ENCODE measurements around the gene AWAT1.

GRCh38 chrX:70280573-70280972 is 46.1 kb downstream of the AWAT1 start:
- TF ChIP-seq, protein P1, sequence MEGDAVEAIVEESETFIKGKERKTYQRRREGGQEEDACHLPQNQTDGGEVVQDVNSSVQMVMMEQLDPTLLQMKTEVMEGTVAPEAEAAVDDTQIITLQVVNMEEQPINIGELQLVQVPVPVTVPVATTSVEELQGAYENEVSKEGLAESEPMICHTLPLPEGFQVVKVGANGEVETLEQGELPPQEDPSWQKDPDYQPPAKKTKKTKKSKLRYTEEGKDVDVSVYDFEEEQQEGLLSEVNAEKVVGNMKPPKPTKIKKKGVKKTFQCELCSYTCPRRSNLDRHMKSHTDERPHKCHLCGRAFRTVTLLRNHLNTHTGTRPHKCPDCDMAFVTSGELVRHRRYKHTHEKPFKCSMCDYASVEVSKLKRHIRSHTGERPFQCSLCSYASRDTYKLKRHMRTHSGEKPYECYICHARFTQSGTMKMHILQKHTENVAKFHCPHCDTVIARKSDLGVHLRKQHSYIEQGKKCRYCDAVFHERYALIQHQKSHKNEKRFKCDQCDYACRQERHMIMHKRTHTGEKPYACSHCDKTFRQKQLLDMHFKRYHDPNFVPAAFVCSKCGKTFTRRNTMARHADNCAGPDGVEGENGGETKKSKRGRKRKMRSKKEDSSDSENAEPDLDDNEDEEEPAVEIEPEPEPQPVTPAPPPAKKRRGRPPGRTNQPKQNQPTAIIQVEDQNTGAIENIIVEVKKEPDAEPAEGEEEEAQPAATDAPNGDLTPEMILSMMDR (IDR thresholded peaks at IDR 0.05; ENCODE audit: poor library complexity, severe bottlenecking) = no peak
- no peak for TF ChIP-seq RAD21 (conservative IDR thresholded peaks at IDR 0.05)
- no peak for TF ChIP-seq EZH2 (IDR thresholded peaks at IDR 0.05; ENCODE audit: borderline replicate concordance, insufficient read depth, low read length, poor library complexity, severe bottlenecking)
- TF ChIP-seq EP300 (conservative IDR thresholded peaks at IDR 0.05; ENCODE audit: poor library complexity, severe bottlenecking) = no peak
- no peak for TF ChIP-seq POLR2AphosphoS5 (IDR thresholded peaks at IDR 0.05)
- TF ChIP-seq, protein P2, sequence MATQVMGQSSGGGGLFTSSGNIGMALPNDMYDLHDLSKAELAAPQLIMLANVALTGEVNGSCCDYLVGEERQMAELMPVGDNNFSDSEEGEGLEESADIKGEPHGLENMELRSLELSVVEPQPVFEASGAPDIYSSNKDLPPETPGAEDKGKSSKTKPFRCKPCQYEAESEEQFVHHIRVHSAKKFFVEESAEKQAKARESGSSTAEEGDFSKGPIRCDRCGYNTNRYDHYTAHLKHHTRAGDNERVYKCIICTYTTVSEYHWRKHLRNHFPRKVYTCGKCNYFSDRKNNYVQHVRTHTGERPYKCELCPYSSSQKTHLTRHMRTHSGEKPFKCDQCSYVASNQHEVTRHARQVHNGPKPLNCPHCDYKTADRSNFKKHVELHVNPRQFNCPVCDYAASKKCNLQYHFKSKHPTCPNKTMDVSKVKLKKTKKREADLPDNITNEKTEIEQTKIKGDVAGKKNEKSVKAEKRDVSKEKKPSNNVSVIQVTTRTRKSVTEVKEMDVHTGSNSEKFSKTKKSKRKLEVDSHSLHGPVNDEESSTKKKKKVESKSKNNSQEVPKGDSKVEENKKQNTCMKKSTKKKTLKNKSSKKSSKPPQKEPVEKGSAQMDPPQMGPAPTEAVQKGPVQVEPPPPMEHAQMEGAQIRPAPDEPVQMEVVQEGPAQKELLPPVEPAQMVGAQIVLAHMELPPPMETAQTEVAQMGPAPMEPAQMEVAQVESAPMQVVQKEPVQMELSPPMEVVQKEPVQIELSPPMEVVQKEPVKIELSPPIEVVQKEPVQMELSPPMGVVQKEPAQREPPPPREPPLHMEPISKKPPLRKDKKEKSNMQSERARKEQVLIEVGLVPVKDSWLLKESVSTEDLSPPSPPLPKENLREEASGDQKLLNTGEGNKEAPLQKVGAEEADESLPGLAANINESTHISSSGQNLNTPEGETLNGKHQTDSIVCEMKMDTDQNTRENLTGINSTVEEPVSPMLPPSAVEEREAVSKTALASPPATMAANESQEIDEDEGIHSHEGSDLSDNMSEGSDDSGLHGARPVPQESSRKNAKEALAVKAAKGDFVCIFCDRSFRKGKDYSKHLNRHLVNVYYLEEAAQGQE (IDR thresholded peaks at IDR 0.05; ENCODE audit: borderline replicate concordance) = no peak
- TF ChIP-seq MXI1 (conservative IDR thresholded peaks at IDR 0.05; ENCODE audit: poor library complexity, severe bottlenecking) = no peak
- no peak for TF ChIP-seq TAF1 (IDR thresholded peaks at IDR 0.05; ENCODE audit: low read depth)

Measured in neural cell (in vitro differentiated cells).